Loucy (cell line): Measurements from ENCODE around the gene AKNA.

Source experiments
- EZH2phosphoT487 ChIP-seq: fragments of 200-600 bp; IDR thresholded peaks from 2 replicates; pipeline ENCODE4 v1.6.1; 2018; ENCODE audit warnings: antibody characterized with exemption, mild to moderate bottlenecking, moderate library complexity, borderline replicate concordance
- TF ChIP-seq, protein P1 (sequence below): fragments of 200-600 bp; sonication (generic); conservative IDR thresholded peaks from 2 replicates; pipeline ENCODE4 v1.5.1; 2014; ENCODE audit warnings: mild to moderate bottlenecking, antibody characterized with exemption, low read length

DNA sequence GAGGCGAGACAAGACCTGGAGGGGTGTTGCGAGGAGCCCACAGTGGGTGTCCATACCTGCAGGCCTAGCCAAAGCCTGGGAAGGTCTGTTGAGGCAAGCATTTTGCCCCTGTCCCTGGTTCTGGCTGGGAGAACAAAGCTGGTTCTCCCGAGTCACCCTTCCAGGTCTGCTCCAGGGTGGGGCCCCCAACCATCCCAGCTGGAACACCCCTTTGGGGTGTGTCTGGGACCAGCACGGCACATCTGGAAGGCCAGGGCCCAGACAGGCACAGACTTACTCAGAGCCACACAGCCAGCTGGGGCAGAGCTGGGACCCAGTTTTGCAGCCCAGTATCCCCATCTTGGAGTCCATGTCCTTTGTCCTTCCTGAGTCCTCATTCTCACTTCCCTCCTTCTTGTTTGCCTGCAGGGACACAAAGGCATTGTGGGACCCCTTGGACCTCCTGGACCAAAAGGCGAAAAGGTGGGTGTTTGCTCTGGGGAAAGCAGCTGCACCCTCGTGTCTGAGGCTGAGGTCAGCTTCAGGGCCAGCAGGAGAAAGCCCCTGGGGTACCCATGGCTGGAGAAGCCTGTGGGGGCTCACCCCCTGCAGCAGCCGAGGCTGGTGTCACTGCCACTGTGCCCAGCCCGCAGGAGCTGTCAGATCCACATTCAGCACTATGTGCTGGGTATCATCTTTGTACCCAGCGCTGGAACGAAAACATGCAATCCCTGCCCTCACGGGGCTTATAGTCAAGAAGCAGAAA, 103.3 kb downstream of the AKNA start:
- TF ChIP-seq, protein P1, sequence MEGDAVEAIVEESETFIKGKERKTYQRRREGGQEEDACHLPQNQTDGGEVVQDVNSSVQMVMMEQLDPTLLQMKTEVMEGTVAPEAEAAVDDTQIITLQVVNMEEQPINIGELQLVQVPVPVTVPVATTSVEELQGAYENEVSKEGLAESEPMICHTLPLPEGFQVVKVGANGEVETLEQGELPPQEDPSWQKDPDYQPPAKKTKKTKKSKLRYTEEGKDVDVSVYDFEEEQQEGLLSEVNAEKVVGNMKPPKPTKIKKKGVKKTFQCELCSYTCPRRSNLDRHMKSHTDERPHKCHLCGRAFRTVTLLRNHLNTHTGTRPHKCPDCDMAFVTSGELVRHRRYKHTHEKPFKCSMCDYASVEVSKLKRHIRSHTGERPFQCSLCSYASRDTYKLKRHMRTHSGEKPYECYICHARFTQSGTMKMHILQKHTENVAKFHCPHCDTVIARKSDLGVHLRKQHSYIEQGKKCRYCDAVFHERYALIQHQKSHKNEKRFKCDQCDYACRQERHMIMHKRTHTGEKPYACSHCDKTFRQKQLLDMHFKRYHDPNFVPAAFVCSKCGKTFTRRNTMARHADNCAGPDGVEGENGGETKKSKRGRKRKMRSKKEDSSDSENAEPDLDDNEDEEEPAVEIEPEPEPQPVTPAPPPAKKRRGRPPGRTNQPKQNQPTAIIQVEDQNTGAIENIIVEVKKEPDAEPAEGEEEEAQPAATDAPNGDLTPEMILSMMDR, result no peak
- no peak for TF ChIP-seq EZH2phosphoT487
